ENCODE measurements around the gene VPREB3.

Gene VPREB3

DNA sequence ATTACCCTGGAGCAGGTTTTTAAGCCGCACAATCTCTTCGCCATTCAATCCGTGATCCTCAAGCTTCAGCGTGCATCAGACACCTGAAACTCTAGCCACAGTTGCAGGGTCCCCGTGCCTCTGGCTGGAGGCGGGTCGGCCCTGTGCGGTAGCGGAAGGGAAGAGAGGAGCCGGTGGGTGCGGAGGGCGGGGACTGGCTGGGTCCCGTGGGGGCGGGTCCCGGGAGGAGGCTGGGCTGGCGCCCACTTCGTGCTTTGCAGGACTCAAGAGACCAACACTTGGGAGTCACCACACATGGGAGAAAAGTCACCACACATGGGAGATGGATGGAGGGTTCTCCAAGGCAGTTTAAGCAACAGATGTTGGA, 9.3 kb upstream of the VPREB3 start:
- H3K27me3 ChIP-seq (ENCODE audit: insufficient read depth, low read length): no peaks in the 10 kb centered on the region
- H3K4me1 ChIP-seq (ENCODE audit: control insufficient read depth, insufficient read depth, low read length, unreplicated experiment): peaks cover 8% of the 10 kb centered on the region
- H2AFZ ChIP-seq (ENCODE audit: low read length, unreplicated experiment): no peak overlapping the region
- H3K79me2 ChIP-seq (ENCODE audit: control insufficient read depth, insufficient read depth, low read length, unreplicated experiment): no peaks in the 10 kb centered on the region
- no peak overlapping the region for H3K27ac ChIP-seq (ENCODE audit: low read depth, low read length)
- no peak overlapping the region for H3K4me3 ChIP-seq (ENCODE audit: low read depth, low read length)
- H3K36me3 ChIP-seq (ENCODE audit: insufficient read depth, low read length): no peaks in the 10 kb centered on the region

DNA sequence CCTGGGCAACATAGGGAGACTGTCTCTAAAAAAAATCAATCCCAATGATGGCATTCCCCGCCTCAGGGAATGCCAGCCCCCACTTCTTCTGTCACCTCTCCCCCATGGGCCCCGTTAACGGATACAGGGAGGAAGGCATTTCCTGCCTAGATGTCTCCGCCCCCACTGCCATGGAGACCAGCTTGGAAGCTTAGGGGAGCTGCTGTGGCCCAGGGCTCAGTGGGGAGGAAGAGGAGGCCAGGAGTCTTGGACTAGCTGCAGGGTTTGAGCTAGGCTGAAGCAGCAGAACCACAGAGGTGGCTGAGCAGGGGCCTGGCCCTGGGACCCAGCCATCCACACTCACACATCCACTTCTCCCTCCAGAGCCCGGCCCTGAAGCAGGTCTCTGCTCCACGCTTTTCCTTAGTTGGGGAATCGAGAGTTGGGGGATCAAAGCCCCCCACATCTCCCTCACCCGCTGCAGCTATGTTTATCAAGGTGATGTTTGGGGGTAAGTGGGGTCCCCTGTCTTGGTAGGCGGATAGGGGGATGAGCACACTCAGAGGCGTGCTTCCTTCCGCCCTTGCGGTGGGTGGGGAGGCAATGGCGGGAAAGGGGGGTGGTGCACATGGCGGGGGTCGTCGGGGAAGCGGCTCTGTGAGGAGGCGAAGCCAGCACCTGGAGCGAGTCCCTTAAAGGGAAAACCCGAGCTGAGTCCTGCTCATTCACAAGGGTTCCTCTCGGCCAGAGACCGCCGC, 8.8 kb upstream of the VPREB3 start, which contains the start of gene C22orf15:
Gene C22orf15 (plus strand): TSS at position 149 of the 737 bp plus-strand sequence. CDS start 317 bp downstream, at position 466.
- H3K27ac ChIP-seq (ENCODE audit: low read depth, low read length): no peak within 1 kb of the TSS
- H3K4me1 ChIP-seq (ENCODE audit: control insufficient read depth, insufficient read depth, low read length, unreplicated experiment): peaks cover 8% of the 10 kb centered on the region
- H3K4me3 ChIP-seq (ENCODE audit: low read depth, low read length): no peak within 1 kb of the TSS
- no peaks in the 10 kb centered on the region for H3K36me3 ChIP-seq (ENCODE audit: insufficient read depth, low read length)
- no peak within 1 kb of the TSS for H2AFZ ChIP-seq (ENCODE audit: low read length, unreplicated experiment)
- no peaks in the 10 kb centered on the region for H3K27me3 ChIP-seq (ENCODE audit: insufficient read depth, low read length)
- no peaks in the 10 kb centered on the region for H3K79me2 ChIP-seq (ENCODE audit: control insufficient read depth, insufficient read depth, low read length, unreplicated experiment)

DNA sequence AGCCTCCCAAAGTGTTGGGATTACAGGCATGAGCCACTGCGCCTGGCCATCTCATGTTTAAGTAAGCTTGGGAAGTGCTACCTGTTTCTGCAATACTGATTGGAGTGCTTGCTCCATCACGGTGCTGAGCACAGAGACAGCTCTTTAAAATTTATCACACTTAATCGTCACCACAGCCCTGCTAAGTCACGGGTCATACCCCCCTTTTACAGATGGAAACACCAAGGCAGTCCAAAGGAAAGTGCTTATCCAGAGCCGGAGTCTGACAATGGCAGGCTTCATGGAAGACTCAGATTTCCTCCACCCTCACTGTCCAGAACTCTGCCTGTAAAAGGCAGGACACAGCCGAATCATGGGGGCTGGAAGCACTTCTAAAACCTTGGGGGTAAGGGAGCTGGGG, 5.8 kb upstream of the VPREB3 start:
- Histone ChIP-seq H3K27ac (ENCODE audit: low read depth, low read length) (no peak overlapping the region), H3K4me1 (ENCODE audit: control insufficient read depth, insufficient read depth, low read length, unreplicated experiment) (peaks cover 8% of the 10 kb centered on the region), H3K4me3 (ENCODE audit: low read depth, low read length) (no peak overlapping the region), H3K27me3 (ENCODE audit: insufficient read depth, low read length) (no peaks in the 10 kb centered on the region), H3K79me2 (ENCODE audit: control insufficient read depth, insufficient read depth, low read length, unreplicated experiment) (no peaks in the 10 kb centered on the region), H2AFZ (ENCODE audit: low read length, unreplicated experiment) (no peak overlapping the region), H3K36me3 (ENCODE audit: insufficient read depth, low read length) (no peaks in the 10 kb centered on the region)

- H3K27ac ChIP-seq (ENCODE audit: low read depth, low read length): no peak overlapping the region
- no peak overlapping the region for H2AFZ ChIP-seq (ENCODE audit: low read length, unreplicated experiment)
- H3K4me3 ChIP-seq (ENCODE audit: low read depth, low read length): no peak overlapping the region
- H3K79me2 ChIP-seq (ENCODE audit: control insufficient read depth, insufficient read depth, low read length, unreplicated experiment): no peaks in the 10 kb centered on the region
- no peaks in the 10 kb centered on the region for H3K36me3 ChIP-seq (ENCODE audit: insufficient read depth, low read length)
- H3K4me1 ChIP-seq (ENCODE audit: control insufficient read depth, insufficient read depth, low read length, unreplicated experiment): peaks cover 8% of the 10 kb centered on the region
- H3K27me3 ChIP-seq (ENCODE audit: insufficient read depth, low read length): no peaks in the 10 kb centered on the region
Observed at GRCh38 chr22:23759566-23759965, 5.3 kb upstream of the VPREB3 start.

- no peak overlapping the region for H2AFZ ChIP-seq (ENCODE audit: low read length, unreplicated experiment)
- no peaks in the 10 kb centered on the region for H3K27me3 ChIP-seq (ENCODE audit: insufficient read depth, low read length)
- no peaks in the 10 kb centered on the region for H3K36me3 ChIP-seq (ENCODE audit: insufficient read depth, low read length)
- no peaks in the 10 kb centered on the region for H3K4me1 ChIP-seq (ENCODE audit: control insufficient read depth, insufficient read depth, low read length, unreplicated experiment)
- H3K79me2 ChIP-seq (ENCODE audit: control insufficient read depth, insufficient read depth, low read length, unreplicated experiment): no peaks in the 10 kb centered on the region
- no peak overlapping the region for H3K27ac ChIP-seq (ENCODE audit: low read depth, low read length)
- no peak overlapping the region for H3K4me3 ChIP-seq (ENCODE audit: low read depth, low read length)
Observed at GRCh38 chr22:23756891-23757290, 2.7 kb upstream of the VPREB3 start.

DNA sequence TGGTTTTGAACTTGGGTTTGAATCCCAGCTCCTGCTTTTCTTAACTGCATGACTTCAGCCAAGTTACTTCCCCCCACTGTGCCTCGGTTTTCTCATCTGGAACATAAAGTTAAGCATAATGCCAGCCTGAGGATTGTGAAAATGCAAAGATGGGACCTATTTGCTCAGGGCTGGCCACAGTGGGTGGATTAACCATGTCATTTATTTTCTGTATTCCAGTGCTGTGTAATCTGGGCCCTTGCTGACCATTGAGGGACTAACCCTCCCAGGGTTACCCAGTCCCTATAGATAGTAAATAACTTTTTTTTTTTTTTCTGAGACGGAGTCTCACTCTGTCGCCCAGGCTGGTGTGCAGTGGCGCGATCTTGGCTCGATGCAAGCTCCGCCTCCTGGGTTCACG, 1.5 kb upstream of the VPREB3 start:
- no peak overlapping the region for H3K27ac ChIP-seq (ENCODE audit: low read depth, low read length)
- no peak overlapping the region for H3K4me3 ChIP-seq (ENCODE audit: low read depth, low read length)
- no peaks in the 10 kb centered on the region for H3K4me1 ChIP-seq (ENCODE audit: control insufficient read depth, insufficient read depth, low read length, unreplicated experiment)
- no peak overlapping the region for H2AFZ ChIP-seq (ENCODE audit: low read length, unreplicated experiment)
- no peaks in the 10 kb centered on the region for H3K79me2 ChIP-seq (ENCODE audit: control insufficient read depth, insufficient read depth, low read length, unreplicated experiment)
- H3K36me3 ChIP-seq (ENCODE audit: insufficient read depth, low read length): no peaks in the 10 kb centered on the region
- H3K27me3 ChIP-seq (ENCODE audit: insufficient read depth, low read length): no peaks in the 10 kb centered on the region

DNA sequence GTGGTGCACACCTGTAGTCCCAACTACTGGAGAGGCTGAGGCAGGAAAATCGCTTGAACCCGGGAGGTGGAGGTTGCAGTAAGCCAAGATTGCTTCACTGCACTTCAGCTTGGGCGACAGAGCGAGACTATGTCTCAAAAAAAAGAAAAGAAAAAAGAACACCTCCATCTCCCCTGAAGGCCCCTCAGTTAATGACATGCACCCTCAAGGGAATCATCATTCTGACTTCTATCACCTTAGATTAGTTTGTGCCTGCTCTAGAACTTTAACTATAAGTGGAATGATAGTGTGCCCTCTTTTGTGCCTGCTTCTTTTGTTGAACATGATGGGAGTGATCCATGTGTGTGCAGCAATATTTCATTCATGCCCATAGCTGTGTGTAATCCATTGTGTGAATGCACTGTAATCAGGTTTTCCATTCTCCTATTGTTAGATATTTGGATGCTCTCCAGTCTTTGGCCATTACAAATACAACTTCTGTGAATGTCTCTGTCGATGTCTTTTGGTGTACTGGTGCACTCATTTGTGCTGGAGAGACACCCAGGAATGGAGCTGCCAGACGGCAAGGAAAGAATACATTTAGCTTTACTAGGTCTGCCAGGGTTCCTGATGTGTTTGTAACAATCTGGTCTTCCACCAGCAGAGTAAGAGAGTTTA, 883 bp upstream of the VPREB3 start:
- Histone ChIP-seq H3K27me3 (ENCODE audit: insufficient read depth, low read length) (no peaks in the 10 kb centered on the region), H3K4me3 (ENCODE audit: low read depth, low read length) (no peak overlapping the region), H3K27ac (ENCODE audit: low read depth, low read length) (no peak overlapping the region), H3K36me3 (ENCODE audit: insufficient read depth, low read length) (no peaks in the 10 kb centered on the region), H2AFZ (ENCODE audit: low read length, unreplicated experiment) (no peak overlapping the region), H3K79me2 (ENCODE audit: control insufficient read depth, insufficient read depth, low read length, unreplicated experiment) (no peaks in the 10 kb centered on the region), H3K4me1 (ENCODE audit: control insufficient read depth, insufficient read depth, low read length, unreplicated experiment) (no peaks in the 10 kb centered on the region)

GRCh38 chr22:23753385-23753784, 840 bp downstream of the VPREB3 start:
- Histone ChIP-seq H3K4me3 (ENCODE audit: low read depth, low read length) (no peak overlapping the region), H2AFZ (ENCODE audit: low read length, unreplicated experiment) (no peak overlapping the region), H3K36me3 (ENCODE audit: insufficient read depth, low read length) (no peaks in the 10 kb centered on the region), H3K4me1 (ENCODE audit: control insufficient read depth, insufficient read depth, low read length, unreplicated experiment) (peaks cover 6% of the 10 kb centered on the region), H3K27me3 (ENCODE audit: insufficient read depth, low read length) (no peaks in the 10 kb centered on the region), H3K79me2 (ENCODE audit: control insufficient read depth, insufficient read depth, low read length, unreplicated experiment) (no peaks in the 10 kb centered on the region), H3K27ac (ENCODE audit: low read depth, low read length) (no peak overlapping the region)

- H3K79me2 ChIP-seq (ENCODE audit: control insufficient read depth, insufficient read depth, low read length, unreplicated experiment): no peaks in the 10 kb centered on the region
- H3K36me3 ChIP-seq (ENCODE audit: insufficient read depth, low read length): no peaks in the 10 kb centered on the region
- H3K4me3 ChIP-seq (ENCODE audit: low read depth, low read length): no peak overlapping the region
- H3K27ac ChIP-seq (ENCODE audit: low read depth, low read length): no peak overlapping the region
- H3K4me1 ChIP-seq (ENCODE audit: control insufficient read depth, insufficient read depth, low read length, unreplicated experiment): peaks cover 6% of the 10 kb centered on the region
- H2AFZ ChIP-seq (ENCODE audit: low read length, unreplicated experiment): no peak overlapping the region
- no peaks in the 10 kb centered on the region for H3K27me3 ChIP-seq (ENCODE audit: insufficient read depth, low read length)
Observed at GRCh38 chr22:23752750-23753149, 1.5 kb downstream of the VPREB3 start.

- Histone ChIP-seq H3K27ac (ENCODE audit: low read depth, low read length) (no peak overlapping the region), H3K36me3 (ENCODE audit: insufficient read depth, low read length) (no peaks in the 10 kb centered on the region), H3K4me3 (ENCODE audit: low read depth, low read length) (no peak overlapping the region; the same call in 1 of the 2 replicates), H3K4me1 (ENCODE audit: control insufficient read depth, insufficient read depth, low read length, unreplicated experiment) (peaks cover 6% of the 10 kb centered on the region), H3K79me2 (ENCODE audit: control insufficient read depth, insufficient read depth, low read length, unreplicated experiment) (no peaks in the 10 kb centered on the region), H2AFZ (ENCODE audit: low read length, unreplicated experiment) (no peak overlapping the region), H3K27me3 (ENCODE audit: insufficient read depth, low read length) (no peaks in the 10 kb centered on the region)
Observed at GRCh38 chr22:23752090-23752691, 2.0 kb downstream of the VPREB3 start.

Data from ACC112 (cell line).